ENCODE measurements around the gene PRDM2. TPM values are rescaled to one million over a fixed set of nuclear protein-coding genes. Genes with fewer than 3 reads are reported as not detected.
A peak's percentile ranks its signal among the peaks of the same experiment; 100 is the strongest.
"Not testable (repeated sequence)": the region's sequence is repeated elsewhere in the genome, so short reads cannot be mapped to it uniquely, and the experiment has no call there.

PRDM2 gene
- total RNA-seq, 2 experiments from 2014 or later: 55.0 to 58.5 TPM

DNA sequence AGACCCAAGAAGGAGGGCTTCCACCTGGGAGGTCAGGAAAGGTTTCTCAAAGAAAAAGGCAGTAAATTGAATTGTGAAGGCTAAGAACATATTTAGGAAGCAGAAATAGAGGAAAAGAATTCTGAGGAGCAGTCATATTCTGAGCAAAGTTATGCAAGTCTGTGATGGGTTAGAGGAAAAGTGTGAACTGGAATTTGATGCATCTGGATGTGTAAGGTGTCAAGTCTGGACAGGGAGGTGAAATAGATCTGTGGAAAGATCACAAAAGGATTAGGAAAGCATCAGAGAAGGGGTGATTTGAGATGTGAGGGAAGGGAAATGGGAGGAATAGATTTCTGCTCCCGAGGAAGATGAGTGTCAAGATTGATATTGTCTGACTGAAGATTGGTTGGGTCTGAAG lies 18.1 kb upstream of the PRDM2 start:
- peaks cover 40% of the 10 kb centered on the region for H3K27me3 Mint-ChIP-seq
- DNase-seq: no peak
- H3K4me1 Mint-ChIP-seq: no peaks in the 10 kb centered on the region
- H3K9me3 Mint-ChIP-seq (ENCODE audit: low read depth): peaks cover 3% of the 10 kb centered on the region
- H3K4me3 Mint-ChIP-seq: no peak overlapping the region
- CTCF ChIA-PET: no interaction called here
- no peak overlapping the region for H3K27ac Mint-ChIP-seq
- ATAC-seq: no peak
- H3K36me3 Mint-ChIP-seq: no peaks in the 10 kb centered on the region

DNA sequence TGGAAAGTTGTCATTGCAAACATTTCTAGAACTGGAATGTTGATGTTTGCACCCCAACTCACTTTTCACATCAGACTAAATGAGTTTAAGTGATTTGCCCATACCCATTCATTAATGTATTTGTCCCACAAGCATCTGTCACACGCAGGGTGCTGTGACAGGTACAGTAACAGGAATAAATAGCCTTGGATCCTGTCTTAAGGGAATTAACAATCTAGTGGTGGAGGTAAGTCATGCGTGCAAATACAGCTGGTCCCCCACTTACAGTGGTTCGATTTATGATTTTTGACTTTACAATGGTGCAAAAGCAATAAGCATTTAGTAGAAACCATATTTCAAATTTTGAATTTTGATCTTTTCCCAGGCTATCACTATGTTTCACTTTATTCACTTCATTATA lies 17.5 kb upstream of the PRDM2 start:
- ATAC-seq (no peak), DNase-seq (no peak)
- CTCF ChIA-PET: no interaction called here
- Mint-ChIP-seq H3K27ac (no peak overlapping the region), H3K4me1 (no peaks in the 10 kb centered on the region), H3K4me3 (no peak overlapping the region), H3K9me3 (ENCODE audit: low read depth) (peaks cover 3% of the 10 kb centered on the region), H3K27me3 (peaks cover 42% of the 10 kb centered on the region), H3K36me3 (no peaks in the 10 kb centered on the region)

GRCh38 chr1:13683206-13683605 lies 16.8 kb upstream of the PRDM2 start:
- Mint-ChIP-seq H3K9me3 (ENCODE audit: low read depth) (peaks cover 3% of the 10 kb centered on the region), H3K4me1 (no peaks in the 10 kb centered on the region), H3K27me3 (peaks cover 43% of the 10 kb centered on the region), H3K36me3 (no peaks in the 10 kb centered on the region), H3K27ac (no peak overlapping the region), H3K4me3 (no peak overlapping the region)
- ATAC-seq (no peak), DNase-seq (no peak)
- CTCF ChIA-PET: no interaction called here

DNA sequence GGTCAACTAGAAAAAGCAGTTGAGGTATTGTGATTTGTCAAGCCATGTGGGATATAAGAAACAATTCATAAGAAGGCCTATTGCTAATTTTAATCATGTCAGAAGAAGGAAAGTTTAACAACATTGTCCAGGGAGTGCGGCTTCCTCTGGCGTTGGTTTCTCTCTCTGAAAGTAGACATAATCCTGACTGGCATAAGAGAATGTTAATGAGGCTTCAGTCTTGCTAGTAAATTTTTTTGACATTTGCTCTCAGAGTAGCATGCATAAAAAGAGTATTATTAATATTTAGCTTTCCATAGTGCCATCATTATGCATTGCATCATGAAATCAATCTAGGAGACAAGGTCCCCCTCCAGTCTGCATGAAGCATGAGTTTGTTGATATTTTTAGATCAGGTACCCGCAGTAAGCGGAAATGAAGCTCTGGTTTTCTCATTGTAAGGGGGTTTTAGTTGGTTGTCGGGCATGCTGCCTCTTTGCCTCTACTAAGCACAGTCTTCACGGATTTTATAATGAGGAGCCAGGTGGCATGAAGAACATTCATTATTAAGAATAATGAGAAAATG lies 12.8 kb upstream of the PRDM2 start:
- ATAC-seq: no peak
- no peak for DNase-seq
- no peak overlapping the region for H3K27ac Mint-ChIP-seq
- H3K36me3 Mint-ChIP-seq: no peaks in the 10 kb centered on the region
- no peak overlapping the region for H3K4me3 Mint-ChIP-seq
- no peaks in the 10 kb centered on the region for H3K4me1 Mint-ChIP-seq
- CTCF ChIA-PET: no interaction called here
- H3K27me3 Mint-ChIP-seq: peaks cover 35% of the 10 kb centered on the region
- H3K9me3 Mint-ChIP-seq (ENCODE audit: low read depth): peaks cover 2% of the 10 kb centered on the region

DNA sequence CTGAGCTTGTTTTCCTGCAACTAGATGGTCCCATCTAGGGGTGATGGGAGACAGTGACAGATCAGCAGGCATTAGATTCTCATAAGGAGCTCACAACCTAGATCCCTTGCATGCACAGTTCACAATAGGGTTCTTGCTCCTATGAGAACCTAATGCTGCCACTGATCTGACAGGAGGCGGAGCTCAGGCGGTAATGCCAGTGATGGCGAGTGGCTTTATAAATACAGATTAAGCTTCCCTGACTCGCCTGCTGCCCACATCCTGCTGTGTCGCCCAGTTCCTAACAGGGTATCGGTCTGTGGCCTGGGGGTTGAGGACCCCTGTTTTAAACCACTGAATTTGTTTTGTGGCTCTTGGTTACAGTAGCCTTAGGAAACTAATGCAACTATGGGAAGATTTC lies 6.9 kb upstream of the PRDM2 start:
- H3K36me3 Mint-ChIP-seq; DNase-seq; H3K4me1 Mint-ChIP-seq; ATAC-seq; H3K27ac Mint-ChIP-seq; H3K9me3 Mint-ChIP-seq (ENCODE audit: low read depth); H3K4me3 Mint-ChIP-seq: not testable (repeated sequence)
- CTCF ChIA-PET: interaction anchor here (1.2 kb wide), 1 partner anchor 65 kb away, joined by 3 read pairs; no protein-coding TSS in a partner anchor
- peaks cover 18% of the 10 kb centered on the region for H3K27me3 Mint-ChIP-seq

- Mint-ChIP-seq H3K27ac (no peak overlapping the region), H3K36me3 (peaks cover 4% of the 10 kb centered on the region), H3K27me3 (peaks cover 12% of the 10 kb centered on the region), H3K4me1 (peaks cover 15% of the 10 kb centered on the region), H3K4me3 (no peak overlapping the region), H3K9me3 (ENCODE audit: low read depth) (no peaks in the 10 kb centered on the region)
- no peak for ATAC-seq
- CTCF ChIA-PET: interaction anchor here (1.3 to 1.7 kb wide), 2 partner anchors 30 kb away, joined by 3 to 5 read pairs; no protein-coding TSS in a partner anchor
- DNase-seq: no peak
Observed at GRCh38 chr1:13694886-13695684, 4.9 kb upstream of the PRDM2 start.

DNA sequence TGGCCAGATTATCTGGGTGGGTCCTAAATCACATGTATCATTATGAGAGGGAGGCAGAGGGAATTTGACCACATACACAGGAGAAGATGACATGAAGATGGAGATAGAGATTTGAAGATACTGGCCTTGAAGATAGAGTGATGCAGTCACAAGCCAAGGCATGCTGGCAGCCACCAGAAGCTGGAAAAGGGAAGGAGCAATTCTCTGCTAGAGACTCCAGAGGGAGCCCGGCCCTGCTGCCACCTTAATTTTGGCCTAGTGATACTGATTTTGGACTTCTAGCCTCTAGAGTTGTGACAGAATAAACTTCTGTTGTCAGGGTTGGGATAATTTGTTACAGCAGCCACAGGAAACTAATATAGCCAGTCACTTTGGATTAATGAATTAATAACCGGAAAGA lies 2.2 kb upstream of the PRDM2 start:
- Mint-ChIP-seq H3K27me3 (peaks cover 2% of the 10 kb centered on the region), H3K9me3 (ENCODE audit: low read depth) (no peaks in the 10 kb centered on the region), H3K4me3 (no peak overlapping the region), H3K27ac (no peak overlapping the region), H3K4me1 (peaks cover 29% of the 10 kb centered on the region), H3K36me3 (peaks cover 6% of the 10 kb centered on the region)
- DNase-seq (no peak), ATAC-seq (no peak)
- CTCF ChIA-PET: interaction anchor here (0.6 kb wide), 1 partner anchor 28 kb away, joined by 3 read pairs; no protein-coding TSS in a partner anchor

DNA sequence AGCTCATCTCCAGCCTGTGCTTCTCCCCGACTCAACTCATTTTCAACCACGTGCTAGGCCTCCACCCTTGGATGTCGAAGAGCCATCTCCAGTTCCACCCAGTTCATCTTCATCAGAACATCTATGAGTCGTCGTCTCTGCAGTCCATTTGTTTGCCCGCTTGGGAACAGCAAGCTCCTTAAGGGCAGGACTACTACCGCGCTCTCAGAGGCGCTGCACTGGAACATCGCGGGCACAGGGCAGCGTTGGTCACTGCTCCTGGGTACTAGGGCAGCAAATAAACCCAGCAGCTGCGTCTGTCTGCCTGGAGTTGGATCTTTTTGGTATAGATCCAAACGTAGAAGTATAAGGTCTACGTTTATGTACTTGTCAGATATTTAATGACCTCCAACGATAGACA lies 478 bp upstream of the PRDM2 start:
- ATAC-seq (no peak), DNase-seq (no peak)
- CTCF ChIA-PET: interaction anchor here (1.0 to 1.6 kb wide), 4 partner anchors 27 to 35 kb away, joined by 4 to 5 read pairs (median 5); no protein-coding TSS in a partner anchor
- peaks cover 34% of the 10 kb centered on the region for H3K4me1 Mint-ChIP-seq
- H3K4me3 Mint-ChIP-seq: peak overlapping the region; percentile 58
- peak overlapping the region; percentile 77 for H3K27ac Mint-ChIP-seq
- H3K27me3 Mint-ChIP-seq: peaks cover 2% of the 10 kb centered on the region
- H3K9me3 Mint-ChIP-seq (ENCODE audit: low read depth): no peaks in the 10 kb centered on the region
- peaks cover 9% of the 10 kb centered on the region for H3K36me3 Mint-ChIP-seq

DNA sequence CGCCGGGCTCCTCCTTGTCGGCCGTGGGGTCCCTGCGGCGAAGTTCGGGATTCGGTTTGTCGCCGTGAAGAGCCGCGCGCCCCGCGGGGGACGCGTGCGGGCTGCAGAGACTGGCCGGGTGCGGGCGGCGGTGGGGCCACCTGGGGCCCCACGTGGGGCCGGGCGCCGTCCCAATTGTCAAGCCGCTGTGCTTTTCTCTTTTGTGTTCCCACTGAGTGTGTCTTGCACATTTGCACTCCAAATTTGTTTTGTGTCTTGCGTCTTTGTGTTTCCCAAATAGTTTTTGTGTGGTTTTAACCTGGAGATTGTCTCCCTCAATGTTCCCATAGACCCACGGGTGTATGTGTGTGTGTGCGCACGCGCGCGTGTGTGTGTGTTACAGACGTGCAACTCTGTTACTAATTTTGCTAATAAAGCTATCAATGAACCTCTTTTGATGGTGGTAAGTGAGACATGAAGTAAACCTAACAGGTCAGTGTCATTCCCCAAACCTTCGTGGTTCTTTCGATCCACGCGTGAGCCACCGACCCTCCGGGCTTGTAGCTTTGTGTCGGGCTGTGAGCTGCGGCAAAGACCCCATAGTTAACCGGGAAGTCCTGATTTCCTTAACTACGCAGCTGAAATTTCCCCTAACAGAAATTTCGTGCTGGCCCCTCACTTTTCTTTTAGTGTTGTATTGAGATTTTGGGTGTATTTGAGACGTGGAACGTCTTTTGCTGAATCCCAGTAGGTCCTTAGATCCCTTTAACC lies 708 bp downstream of the PRDM2 start:
- Mint-ChIP-seq H3K4me3 (peak overlapping the region; percentile 96), H3K27me3 (no peaks in the 10 kb centered on the region), H3K36me3 (peaks cover 14% of the 10 kb centered on the region), H3K4me1 (peaks cover 43% of the 10 kb centered on the region), H3K9me3 (ENCODE audit: low read depth) (no peaks in the 10 kb centered on the region), H3K27ac (peak overlapping the region; percentile 97)
- DNase-seq (peak; percentile 55), ATAC-seq (peak; percentile 50)
- CTCF ChIA-PET: interaction anchor here (2.1 kb wide), 1 partner anchor 25 kb away, joined by 9 read pairs; no protein-coding TSS in a partner anchor

DNA sequence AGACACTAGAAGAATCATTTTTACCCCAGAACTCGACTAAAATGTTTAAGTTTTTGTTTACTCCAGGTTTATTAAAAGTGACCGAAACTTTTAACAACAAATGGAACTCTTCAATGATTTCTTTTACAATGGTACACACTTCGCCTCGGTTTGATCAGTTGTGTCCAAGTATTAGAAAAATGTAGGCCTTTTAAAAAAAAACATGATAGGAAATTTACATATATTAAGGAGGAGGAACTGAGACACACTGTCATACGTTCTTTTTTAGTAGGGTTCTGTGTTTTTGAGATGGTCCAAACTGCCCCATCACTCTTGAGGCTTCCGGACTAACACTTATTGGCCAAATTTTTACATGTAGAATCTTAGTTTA lies 1.3 kb downstream of the PRDM2 start:
- DNase-seq (no peak), ATAC-seq (no peak)
- CTCF ChIA-PET: interaction anchor here (2.1 kb wide), 1 partner anchor 25 kb away, joined by 9 read pairs; no protein-coding TSS in a partner anchor
- Mint-ChIP-seq H3K4me3 (peak overlapping the region; percentile 96), H3K4me1 (peaks cover 47% of the 10 kb centered on the region), H3K36me3 (peaks cover 18% of the 10 kb centered on the region), H3K27me3 (no peaks in the 10 kb centered on the region), H3K9me3 (ENCODE audit: low read depth) (no peaks in the 10 kb centered on the region), H3K27ac (peak overlapping the region; percentile 97)

DNA sequence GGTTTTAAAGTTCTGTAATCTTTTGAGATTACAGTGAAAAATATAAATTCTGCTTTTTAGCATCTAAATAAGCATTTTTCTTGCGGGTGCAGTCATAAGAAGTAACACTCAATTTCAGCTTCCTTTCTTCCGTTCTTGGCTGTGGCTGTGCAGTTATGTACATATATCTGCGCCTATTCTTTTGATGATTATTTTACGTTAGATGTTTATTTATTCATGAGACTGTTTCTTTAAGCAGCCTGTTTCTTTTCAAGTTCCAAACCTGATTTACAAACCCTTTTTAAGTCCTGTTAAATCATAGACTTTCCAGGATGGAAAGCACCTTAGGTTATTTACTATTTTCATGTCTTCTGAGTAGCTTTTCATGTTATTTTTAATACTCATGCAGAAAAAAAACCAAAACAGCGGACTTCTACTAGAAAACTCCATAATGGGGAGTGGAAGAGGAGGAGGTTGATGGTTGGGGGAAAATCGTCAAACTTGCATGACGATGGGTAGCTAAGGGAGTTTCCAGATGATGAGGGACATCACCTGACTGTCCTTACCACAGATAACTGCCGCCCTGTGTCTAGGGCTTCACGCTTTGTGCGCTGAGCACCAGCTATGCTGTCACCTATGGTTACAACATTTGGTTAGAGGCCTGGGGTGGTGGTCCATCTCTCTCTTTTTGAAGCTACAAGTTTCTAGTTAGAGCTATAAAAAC lies 2.6 kb downstream of the PRDM2 start:
- Mint-ChIP-seq H3K4me1 (peaks cover 48% of the 10 kb centered on the region), H3K36me3 (peaks cover 19% of the 10 kb centered on the region), H3K9me3 (ENCODE audit: low read depth) (no peaks in the 10 kb centered on the region), H3K27me3 (no peaks in the 10 kb centered on the region), H3K27ac (peak overlapping the region; percentile 97), H3K4me3 (peak overlapping the region; percentile 96)
- peak; percentile 88 for DNase-seq
- CTCF ChIA-PET: interaction anchor here (0.7 to 2.1 kb wide), 9 partner anchors 19 to 47 kb away, joined by 3 to 15 read pairs (median 3); no protein-coding TSS in a partner anchor
- ATAC-seq: peak; percentile 79

- Mint-ChIP-seq H3K4me3 (peak overlapping the region; percentile 96), H3K4me1 (peaks cover 48% of the 10 kb centered on the region), H3K9me3 (ENCODE audit: low read depth) (no peaks in the 10 kb centered on the region), H3K27ac (peak overlapping the region; percentile 97), H3K27me3 (no peaks in the 10 kb centered on the region), H3K36me3 (peaks cover 17% of the 10 kb centered on the region)
- no peak for ATAC-seq
- no peak for DNase-seq
- CTCF ChIA-PET: interaction anchor here (0.8 to 2.1 kb wide), 7 partner anchors 19 to 46 kb away, joined by 3 to 15 read pairs (median 3); no protein-coding TSS in a partner anchor
Observed at GRCh38 chr1:13703128-13703513, 3.1 kb downstream of the PRDM2 start.
